ENCODE measurements around the gene SULT4A1. TPM values are rescaled to one million over a fixed set of nuclear protein-coding genes. Genes with fewer than 3 reads are reported as not detected.

Gene SULT4A1
- total RNA-seq, 1 donor from 2014 or later = 79.5 TPM

DNA sequence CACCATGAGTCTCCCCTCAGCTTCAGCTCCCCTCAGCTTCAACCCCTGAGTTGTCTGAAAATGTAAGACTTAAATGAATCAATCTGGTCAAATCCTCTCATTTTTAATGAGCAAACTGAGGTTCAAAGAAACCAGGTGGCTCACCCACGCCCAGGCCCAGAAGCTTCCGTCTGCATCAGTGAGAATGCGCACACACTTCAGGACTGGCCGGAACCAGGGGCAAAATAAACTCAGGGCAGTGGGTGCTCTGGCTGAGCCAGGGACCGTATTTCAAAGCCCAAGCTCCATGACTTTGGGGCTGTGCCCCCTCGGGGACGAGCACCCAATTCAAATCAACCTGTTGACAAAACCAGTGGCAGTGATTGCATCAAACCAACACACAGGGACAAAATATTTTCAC is 3.1 kb downstream of the SULT4A1 start:
- Mint-ChIP-seq H3K27ac (ENCODE audit: unreplicated experiment) (peak overlapping the region; percentile 73), H3K4me3 (ENCODE audit: unreplicated experiment) (peak overlapping the region; percentile 15), H3K27me3 (ENCODE audit: unreplicated experiment) (peaks cover 7% of the 10 kb centered on the region), H3K4me1 (ENCODE audit: low read depth, unreplicated experiment) (peaks cover 30% of the 10 kb centered on the region), H3K36me3 (ENCODE audit: unreplicated experiment) (peaks cover 9% of the 10 kb centered on the region), H3K9me3 (ENCODE audit: unreplicated experiment) (peaks cover 18% of the 10 kb centered on the region)
- peak; percentile 8 for DNase-seq
- TF ChIP-seq, protein P1, sequence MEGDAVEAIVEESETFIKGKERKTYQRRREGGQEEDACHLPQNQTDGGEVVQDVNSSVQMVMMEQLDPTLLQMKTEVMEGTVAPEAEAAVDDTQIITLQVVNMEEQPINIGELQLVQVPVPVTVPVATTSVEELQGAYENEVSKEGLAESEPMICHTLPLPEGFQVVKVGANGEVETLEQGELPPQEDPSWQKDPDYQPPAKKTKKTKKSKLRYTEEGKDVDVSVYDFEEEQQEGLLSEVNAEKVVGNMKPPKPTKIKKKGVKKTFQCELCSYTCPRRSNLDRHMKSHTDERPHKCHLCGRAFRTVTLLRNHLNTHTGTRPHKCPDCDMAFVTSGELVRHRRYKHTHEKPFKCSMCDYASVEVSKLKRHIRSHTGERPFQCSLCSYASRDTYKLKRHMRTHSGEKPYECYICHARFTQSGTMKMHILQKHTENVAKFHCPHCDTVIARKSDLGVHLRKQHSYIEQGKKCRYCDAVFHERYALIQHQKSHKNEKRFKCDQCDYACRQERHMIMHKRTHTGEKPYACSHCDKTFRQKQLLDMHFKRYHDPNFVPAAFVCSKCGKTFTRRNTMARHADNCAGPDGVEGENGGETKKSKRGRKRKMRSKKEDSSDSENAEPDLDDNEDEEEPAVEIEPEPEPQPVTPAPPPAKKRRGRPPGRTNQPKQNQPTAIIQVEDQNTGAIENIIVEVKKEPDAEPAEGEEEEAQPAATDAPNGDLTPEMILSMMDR (IDR thresholded peaks at IDR 0.05; ENCODE audit: partially characterized antibody, unreplicated experiment) = no peak

DNA sequence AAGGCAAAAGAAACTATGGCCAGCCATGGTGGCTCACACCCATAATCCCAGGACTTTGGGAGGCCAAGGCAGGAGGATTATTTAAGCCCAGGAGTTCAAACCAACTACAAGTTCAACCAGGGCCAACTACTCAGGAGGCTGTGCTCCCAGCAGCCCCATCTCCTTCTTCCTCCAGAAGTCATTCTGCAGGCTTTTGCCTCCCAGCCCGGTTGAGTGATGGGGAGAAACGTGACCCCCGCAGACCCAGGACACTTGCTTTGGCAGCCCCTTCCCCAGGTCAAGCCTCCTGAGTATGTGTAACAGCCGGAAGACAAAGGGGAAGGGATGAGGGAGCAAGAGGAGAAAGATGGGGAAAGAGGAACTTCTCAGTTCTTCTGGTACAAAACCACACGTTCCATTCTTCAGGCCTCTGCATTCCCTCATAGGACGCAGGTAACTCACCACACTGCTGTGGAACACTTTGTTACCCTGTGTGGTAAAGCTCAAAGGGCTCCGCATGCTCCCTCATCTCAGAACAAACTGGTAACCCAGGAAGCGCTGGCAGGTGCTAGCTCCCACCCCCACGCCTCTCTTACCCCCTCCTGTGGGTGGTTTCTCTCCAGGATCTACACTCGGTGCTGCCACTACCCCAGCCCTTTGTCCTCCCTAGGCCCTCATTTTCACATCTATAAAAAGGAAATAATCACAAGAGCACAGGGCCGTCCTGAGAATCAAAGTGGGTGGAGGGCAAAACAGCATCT is 4.0 kb downstream of the SULT4A1 start:
- Mint-ChIP-seq H3K27me3 (ENCODE audit: unreplicated experiment) (peaks cover 9% of the 10 kb centered on the region), H3K4me1 (ENCODE audit: low read depth, unreplicated experiment) (peaks cover 36% of the 10 kb centered on the region), H3K36me3 (ENCODE audit: unreplicated experiment) (peaks cover 9% of the 10 kb centered on the region), H3K4me3 (ENCODE audit: unreplicated experiment) (no peak overlapping the region), H3K27ac (ENCODE audit: unreplicated experiment) (no peak overlapping the region), H3K9me3 (ENCODE audit: unreplicated experiment) (peaks cover 17% of the 10 kb centered on the region)
- DNase-seq = peak; percentile 6
- TF ChIP-seq, protein P1 (IDR thresholded peaks at IDR 0.05; ENCODE audit: partially characterized antibody, unreplicated experiment) = no peak

DNA sequence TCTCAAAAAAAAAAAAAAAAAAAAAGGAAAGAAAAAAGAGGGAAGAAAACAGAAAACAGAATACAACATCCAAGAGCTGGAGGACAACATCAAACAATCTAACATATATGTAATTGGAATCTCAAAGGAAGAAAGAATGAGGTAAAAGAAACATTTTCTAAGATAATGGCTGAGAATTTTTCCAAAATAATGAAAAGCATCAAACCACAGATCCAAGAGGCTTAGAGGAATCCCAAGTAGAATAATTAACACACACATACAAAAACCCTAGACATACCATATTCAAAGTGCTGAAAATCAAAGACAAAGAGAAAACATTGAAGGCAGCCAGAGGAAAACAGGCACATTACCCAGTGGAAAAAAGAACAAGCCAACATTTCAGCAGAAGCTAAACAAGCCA is 4.9 kb downstream of the SULT4A1 start:
- H3K4me1 Mint-ChIP-seq (ENCODE audit: low read depth, unreplicated experiment) = peaks cover 43% of the 10 kb centered on the region
- H3K27ac Mint-ChIP-seq (ENCODE audit: unreplicated experiment) = no peak overlapping the region
- TF ChIP-seq, protein P1 (IDR thresholded peaks at IDR 0.05; ENCODE audit: partially characterized antibody, unreplicated experiment) = no peak
- peaks cover 7% of the 10 kb centered on the region for H3K27me3 Mint-ChIP-seq (ENCODE audit: unreplicated experiment)
- H3K4me3 Mint-ChIP-seq (ENCODE audit: unreplicated experiment) = no peak overlapping the region
- DNase-seq = no peak
- H3K9me3 Mint-ChIP-seq (ENCODE audit: unreplicated experiment) = peaks cover 10% of the 10 kb centered on the region
- peaks cover 9% of the 10 kb centered on the region for H3K36me3 Mint-ChIP-seq (ENCODE audit: unreplicated experiment)

DNA sequence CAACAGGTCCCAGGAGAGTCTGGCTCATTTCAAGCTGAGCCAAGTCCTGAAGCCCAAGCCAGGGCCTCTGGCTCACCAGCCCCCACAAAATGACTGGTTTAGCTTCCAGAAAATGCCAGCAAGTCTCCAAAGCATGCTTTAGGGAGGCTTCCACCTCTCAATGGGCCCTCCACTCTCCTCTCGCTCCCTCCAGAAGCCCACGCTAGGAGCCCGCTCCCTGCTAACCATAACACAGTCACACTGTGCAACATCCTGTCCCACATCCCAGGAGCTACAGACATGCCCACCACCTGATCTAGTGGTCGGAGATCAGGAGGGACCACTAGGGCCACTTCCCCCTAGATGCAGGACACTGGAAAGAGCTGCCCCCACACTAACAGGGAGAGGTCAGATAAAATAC is 6.9 kb downstream of the SULT4A1 start:
- peak; percentile 4 for DNase-seq
- Mint-ChIP-seq H3K36me3 (ENCODE audit: unreplicated experiment) (peaks cover 9% of the 10 kb centered on the region), H3K9me3 (ENCODE audit: unreplicated experiment) (peaks cover 5% of the 10 kb centered on the region), H3K4me1 (ENCODE audit: low read depth, unreplicated experiment) (peaks cover 34% of the 10 kb centered on the region), H3K27me3 (ENCODE audit: unreplicated experiment) (peaks cover 7% of the 10 kb centered on the region), H3K27ac (ENCODE audit: unreplicated experiment) (no peak overlapping the region), H3K4me3 (ENCODE audit: unreplicated experiment) (no peak overlapping the region)
- TF ChIP-seq, protein P1 (IDR thresholded peaks at IDR 0.05; ENCODE audit: partially characterized antibody, unreplicated experiment) = no peak

DNA sequence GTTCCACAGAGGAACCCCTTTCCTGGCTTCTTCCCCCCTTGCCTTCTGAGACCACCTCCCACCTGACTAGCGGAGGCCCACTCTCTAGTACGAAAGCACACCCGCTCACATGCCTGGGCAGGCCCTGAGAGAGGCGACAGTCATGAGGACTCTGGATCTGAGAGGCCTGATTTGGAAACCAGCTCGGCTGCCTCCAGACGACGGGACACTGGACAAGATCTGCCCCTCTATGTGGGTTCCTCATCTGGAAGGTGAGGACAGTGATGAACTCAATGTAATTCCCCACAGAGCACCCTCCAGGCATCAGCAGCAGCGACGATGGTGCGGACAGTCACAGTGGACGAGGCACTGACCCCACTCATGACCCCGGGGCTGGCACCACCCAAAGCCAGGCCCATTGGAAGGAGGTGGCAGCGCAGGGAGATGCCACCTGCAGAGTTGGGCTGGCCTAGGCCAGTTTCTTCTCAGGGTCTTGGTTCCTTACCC is 7.5 kb downstream of the SULT4A1 start:
- Mint-ChIP-seq H3K27me3 (ENCODE audit: unreplicated experiment) (peaks cover 7% of the 10 kb centered on the region), H3K4me3 (ENCODE audit: unreplicated experiment) (no peak overlapping the region), H3K4me1 (ENCODE audit: low read depth, unreplicated experiment) (peaks cover 34% of the 10 kb centered on the region), H3K36me3 (ENCODE audit: unreplicated experiment) (peaks cover 9% of the 10 kb centered on the region), H3K9me3 (ENCODE audit: unreplicated experiment) (peaks cover 5% of the 10 kb centered on the region), H3K27ac (ENCODE audit: unreplicated experiment) (peak overlapping the region; percentile 48)
- TF ChIP-seq, protein P1 (IDR thresholded peaks at IDR 0.05; ENCODE audit: partially characterized antibody, unreplicated experiment) = no peak
- DNase-seq = no peak

Measured in glutamatergic neuron (in vitro differentiated cells).